Body of pancreas (tissue), 4 donors: ENCODE results near the gene EIF3K. TPM values are rescaled to one million over a fixed set of nuclear protein-coding genes. Genes with fewer than 3 reads are reported as not detected.
A peak's percentile ranks its signal among the peaks of the same experiment; 100 is the strongest.

ENCODE experiments used
- ATAC-seq: fragments of 150-250 bp; one replicate; pipeline ENCODE4 v1.9.1; 2016
- DNase-seq, 4 donors: peaks; one replicate each; pipeline ENCODE4 v3.0.0-alpha.2; 2019
- H3K27ac ChIP-seq, 4 donors: fragments of 200-600 bp; sonication (generic); 1 replicate in 3 of 4; 2 replicates in 1 of 4; pipeline versions ENCODE4 v1.5.1 to v1.6.1; 2016 to 2019; ENCODE audit warnings: mild to moderate bottlenecking in 1 of 4, mixed read lengths in 1 of 4, moderate library complexity in 1 of 4
- H3K27me3 ChIP-seq, 2 donors: fragments of 200-600 bp; sonication (generic); one replicate each; pipeline ENCODE4 v1.6.0; 2016; ENCODE audit warnings: mild to moderate bottlenecking in 1 of 2
- H3K36me3 ChIP-seq, 2 donors: fragments of 200-600 bp; sonication (generic); replicated peaks in 1 of 2; 2 replicates each; pipeline ENCODE4 v1.5.1; 2016; ENCODE audit warnings: low read depth in 2 of 2; ENCODE audit not compliant: insufficient read depth in 1 of 2
- H3K4me1 ChIP-seq: fragments of 200-600 bp; sonication (generic); one replicate; pipeline ENCODE4 v1.6.0; 2016
- H3K4me3 ChIP-seq, 2 donors: fragments of 200-600 bp; sonication (generic); 1 replicate in 1 of 2; 2 replicates in 1 of 2; pipeline ENCODE4 v1.5.1; 2016 to 2019
- H3K9me3 ChIP-seq, 3 donors: fragments of 200-600 bp; sonication (generic); 1 replicate in 2 of 3; 2 replicates in 1 of 3; pipeline ENCODE4 v1.5.1; 2016
- POLR2A ChIP-seq, 3 donors: fragments of 450-650 bp; IDR thresholded peaks; one replicate each; pipeline ENCODE4 v1.6.1; 2016; ENCODE audit warnings: antibody characterized with exemption in 3 of 3, mild to moderate bottlenecking in 2 of 3
- WGBS, 2 donors: methylation state at CpG; one replicate each; pipeline ENCODE4 v1.1.5; 2017; 5-methylcytosine and 5-hydroxymethylcytosine counted together
- intact Hi-C: fragments of 100-400 bp; cut with DNase I; formaldehyde crosslinking; loops from one replicate; pipeline ENCODE4 v1.15.1; 2023
- total RNA-seq, 2 donors: library from RNA; depleted of rRNA; stranded (reverse); fragments of >200 nt; gene quantifications; one replicate each; pipeline ENCODE4 v1.1.0, GENCODE V29; 2016
- TF ChIP-seq, protein P1 (sequence below), 7 experiments: fragments of 450-650 bp in 4 of 7; fragments of 200-600 bp in 3 of 7; sonication (generic) in 3 of 7; IDR thresholded peaks; one replicate each; pipeline ENCODE4 v1.5.1; 2016 to 2019; ENCODE audit warnings: antibody characterized with exemption in 7 of 7

Gene EIF3K
- total RNA-seq, 2 donors from 2014 or later: 108 to 169 TPM

DNA sequence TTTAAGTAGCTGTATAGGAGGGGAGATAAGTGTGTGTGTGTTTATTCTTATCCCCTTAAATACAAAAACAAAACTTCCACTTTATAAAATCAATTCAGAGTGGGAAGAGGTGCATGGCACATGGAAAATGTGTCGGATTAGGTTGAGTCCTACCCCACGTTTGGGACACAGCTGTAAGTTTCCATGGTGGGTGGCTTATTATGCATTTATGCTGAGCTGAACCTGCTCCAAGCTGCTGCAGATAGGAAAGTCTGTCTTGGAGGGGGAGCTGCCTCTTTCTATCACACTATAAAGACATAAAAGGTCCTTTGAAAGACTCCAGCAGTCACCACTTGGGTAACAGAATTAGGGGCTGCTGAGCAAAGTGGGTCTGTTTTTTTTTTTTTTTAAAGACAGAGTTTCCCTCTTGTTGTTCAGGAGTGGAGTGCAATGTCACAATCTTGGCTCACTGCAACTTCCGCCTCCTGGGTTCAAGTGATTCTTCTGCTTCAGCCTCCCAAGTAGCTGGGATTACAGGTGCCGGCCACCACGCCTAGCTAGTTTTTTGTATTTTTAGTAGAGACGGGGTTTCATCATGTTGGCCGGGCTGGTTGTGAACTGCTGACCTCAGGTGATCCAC, 43.7 kb downstream of the EIF3K start:
- Histone ChIP-seq H3K27ac (peak overlapping the region; percentile 75 to 98 (median 94)), H3K36me3 (no peaks in the 10 kb centered on the region), H3K9me3 (no peaks in the 10 kb centered on the region), H3K4me3 (no peak overlapping the region), H3K4me1 (peaks cover 100% of the 10 kb centered on the region), H3K27me3 (no peaks in the 10 kb centered on the region)
- no peak for TF ChIP-seq POLR2A (IDR thresholded peaks at IDR 0.05)
- TF ChIP-seq, protein P1, sequence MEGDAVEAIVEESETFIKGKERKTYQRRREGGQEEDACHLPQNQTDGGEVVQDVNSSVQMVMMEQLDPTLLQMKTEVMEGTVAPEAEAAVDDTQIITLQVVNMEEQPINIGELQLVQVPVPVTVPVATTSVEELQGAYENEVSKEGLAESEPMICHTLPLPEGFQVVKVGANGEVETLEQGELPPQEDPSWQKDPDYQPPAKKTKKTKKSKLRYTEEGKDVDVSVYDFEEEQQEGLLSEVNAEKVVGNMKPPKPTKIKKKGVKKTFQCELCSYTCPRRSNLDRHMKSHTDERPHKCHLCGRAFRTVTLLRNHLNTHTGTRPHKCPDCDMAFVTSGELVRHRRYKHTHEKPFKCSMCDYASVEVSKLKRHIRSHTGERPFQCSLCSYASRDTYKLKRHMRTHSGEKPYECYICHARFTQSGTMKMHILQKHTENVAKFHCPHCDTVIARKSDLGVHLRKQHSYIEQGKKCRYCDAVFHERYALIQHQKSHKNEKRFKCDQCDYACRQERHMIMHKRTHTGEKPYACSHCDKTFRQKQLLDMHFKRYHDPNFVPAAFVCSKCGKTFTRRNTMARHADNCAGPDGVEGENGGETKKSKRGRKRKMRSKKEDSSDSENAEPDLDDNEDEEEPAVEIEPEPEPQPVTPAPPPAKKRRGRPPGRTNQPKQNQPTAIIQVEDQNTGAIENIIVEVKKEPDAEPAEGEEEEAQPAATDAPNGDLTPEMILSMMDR (IDR thresholded peaks at IDR 0.05): no peak
- WGBS, 2 donors: 34 to 68% methylated on average over 2 to 7 of the region's 7 CpGs
- no peak for ATAC-seq
- DNase-seq: no peak
- intact Hi-C loops: no loop called here

DNA sequence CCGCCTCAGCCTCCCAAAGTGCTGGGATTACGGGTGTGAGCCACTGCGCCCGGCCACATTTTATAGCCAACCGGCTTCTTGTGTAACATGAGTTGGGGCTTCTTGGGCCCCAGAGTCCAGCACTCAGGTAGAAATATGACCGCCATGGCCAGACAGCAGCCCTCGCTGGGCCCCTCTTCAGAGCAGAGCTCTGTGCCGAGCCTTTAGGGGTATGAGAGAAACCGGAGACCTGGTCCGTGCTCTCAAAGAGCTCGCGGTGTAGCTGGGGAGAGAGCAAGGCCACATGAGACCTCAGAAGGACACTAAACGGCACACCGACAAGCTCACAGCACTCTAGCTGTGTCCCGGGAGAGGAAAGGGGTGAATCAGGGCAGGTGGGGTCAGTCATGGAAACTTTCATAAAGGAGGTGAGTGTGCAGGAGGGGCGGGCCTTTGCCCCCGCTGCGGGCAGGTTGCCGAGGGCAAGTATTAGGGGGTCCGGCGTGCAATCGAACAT, 44.2 kb downstream of the EIF3K start:
- no peak for DNase-seq
- TF ChIP-seq, protein P1 (IDR thresholded peaks at IDR 0.05): no peak
- TF ChIP-seq POLR2A (IDR thresholded peaks at IDR 0.05): no peak
- Histone ChIP-seq H3K4me1 (peaks cover 100% of the 10 kb centered on the region), H3K27me3 (no peaks in the 10 kb centered on the region), H3K4me3 (no peak overlapping the region), H3K9me3 (no peaks in the 10 kb centered on the region), H3K27ac (peak overlapping the region; percentile 65 to 98 (median 94)), H3K36me3 (no peaks in the 10 kb centered on the region)
- intact Hi-C loops: no loop called here
- WGBS, 2 donors: 81 to 84% methylated on average over 10 to 22 of the region's 22 CpGs
- ATAC-seq: no peak

DNA sequence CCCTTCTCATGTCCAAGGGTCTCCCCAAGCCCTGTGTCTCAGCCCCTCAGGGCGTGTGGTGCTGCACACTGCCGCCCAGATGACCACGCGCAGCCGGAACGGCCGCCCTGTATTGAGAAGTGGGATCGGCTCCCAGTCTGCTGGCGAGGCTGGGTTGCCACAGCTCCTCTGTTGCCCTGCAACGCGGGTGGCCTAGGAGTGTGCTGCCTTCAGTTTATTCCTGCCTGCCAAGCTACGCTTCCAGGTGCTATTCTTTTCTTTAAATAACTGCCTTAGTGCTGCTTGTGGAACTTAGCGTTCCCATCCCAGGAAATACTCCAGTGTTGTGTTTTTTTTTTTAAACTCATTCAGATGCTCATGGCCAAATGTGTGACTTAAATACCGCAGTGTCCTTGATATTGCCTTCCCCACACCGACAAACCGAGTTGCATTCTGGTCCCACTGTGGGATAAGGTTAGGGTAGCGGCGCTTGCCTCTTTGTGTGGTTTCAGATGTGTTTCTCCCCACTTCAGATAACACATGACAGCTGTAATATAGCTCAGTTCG, 45.0 kb downstream of the EIF3K start:
- TF ChIP-seq, protein P1 (IDR thresholded peaks at IDR 0.05): no peak
- no peak for TF ChIP-seq POLR2A (IDR thresholded peaks at IDR 0.05)
- Histone ChIP-seq H3K4me3 (no peak overlapping the region), H3K9me3 (no peaks in the 10 kb centered on the region), H3K27ac (peak overlapping the region; percentile 84 to 98 (median 94)), H3K27me3 (no peaks in the 10 kb centered on the region), H3K4me1 (peaks cover 100% of the 10 kb centered on the region), H3K36me3 (no peaks in the 10 kb centered on the region)
- peak in 3 of 4 donors; percentile 50 to 61 (median 55) for DNase-seq
- no peak for ATAC-seq
- WGBS, 2 donors: 36 to 52% methylated on average over 16 to 17 of the region's 19 CpGs
- intact Hi-C loops: no loop called here

DNA sequence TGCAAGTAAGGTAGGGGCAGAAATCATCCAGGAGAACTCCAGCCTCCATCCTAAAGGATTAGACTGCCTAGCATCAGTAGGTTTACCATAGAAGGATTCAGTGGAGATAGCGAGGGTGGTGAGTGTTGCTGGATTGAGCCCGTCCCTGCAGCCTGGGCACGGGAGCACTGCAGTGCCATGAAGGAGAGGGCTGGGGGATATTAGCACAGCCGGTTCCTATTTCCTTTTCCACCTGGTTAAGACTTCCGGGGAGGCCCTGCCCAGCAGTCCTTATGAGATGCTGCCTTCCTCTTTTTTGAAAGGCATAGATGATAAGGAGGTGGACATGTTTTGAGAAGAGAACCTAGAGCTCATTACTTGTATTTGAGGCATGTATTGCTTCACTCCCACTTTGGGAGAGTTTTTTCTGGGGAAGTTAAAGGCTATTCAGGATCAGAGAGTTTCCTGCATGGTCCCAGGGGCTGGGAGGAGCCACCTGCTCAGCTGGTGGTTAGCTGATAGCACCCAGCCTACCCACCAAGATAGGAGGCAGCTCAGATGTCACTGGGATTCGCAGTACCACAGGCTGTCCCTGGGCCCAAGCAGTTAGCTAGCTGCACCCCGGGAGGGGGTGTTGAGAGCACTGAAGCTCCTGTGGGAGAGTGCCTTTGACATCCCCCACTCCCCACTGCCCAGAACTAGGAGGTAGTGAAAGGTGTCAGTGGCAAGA, 45.7 kb downstream of the EIF3K start:
- H3K36me3 ChIP-seq: no peaks in the 10 kb centered on the region
- H3K9me3 ChIP-seq: no peaks in the 10 kb centered on the region
- intact Hi-C loops: no loop called here
- peak overlapping the region; percentile 84 to 98 (median 94) for H3K27ac ChIP-seq
- WGBS, 2 donors: 37 to 48% methylated on average over 6 to 7 of the region's 7 CpGs
- DNase-seq (no peak), ATAC-seq (no peak)
- H3K27me3 ChIP-seq: no peaks in the 10 kb centered on the region
- TF ChIP-seq, protein P1 (IDR thresholded peaks at IDR 0.05): no peak
- TF ChIP-seq POLR2A (IDR thresholded peaks at IDR 0.05): peak in 1 of 3 donors; percentile 16
- H3K4me3 ChIP-seq: no peak overlapping the region
- peaks cover 100% of the 10 kb centered on the region for H3K4me1 ChIP-seq
